Stimulated activated CD4-positive, alpha-beta T cell treated with anti-CD3 and anti-CD28 coated beads, Interleukin-15, amount 100 ng/mL, for 48 hours (primary cell): ENCODE data around the gene CPA2.
"Not testable (repeated sequence)": the region's sequence is repeated elsewhere in the genome, so short reads cannot be mapped to it uniquely, and the experiment has no call there.

ENCODE experiments used
- DNase-seq, 2 donors: peaks; one replicate each; pipeline ENCODE4 v3.0.0-alpha.2; 2020; ENCODE audit warnings: low read depth in 2 of 2

The CPA2 gene

GRCh38 chr7:130266258-130266960 lies at the start of gene CPA2:
Gene CPA2 (plus strand): TSS chr7:130266863. CDS start chr7:130266882, 19 bp downstream.
- DNase-seq = no peak

- no peak for DNase-seq
These were observed 47.6 kb upstream of the CPA2 start for GRCh38 chr7:130218806-130219620.

GRCh38 chr7:130219871-130220270 lies 46.8 kb upstream of the CPA2 start:
- DNase-seq = no peak

- DNase-seq = no peak
These were observed 44.9 kb upstream of the CPA2 start for GRCh38 chr7:130221746-130222145.

DNA sequence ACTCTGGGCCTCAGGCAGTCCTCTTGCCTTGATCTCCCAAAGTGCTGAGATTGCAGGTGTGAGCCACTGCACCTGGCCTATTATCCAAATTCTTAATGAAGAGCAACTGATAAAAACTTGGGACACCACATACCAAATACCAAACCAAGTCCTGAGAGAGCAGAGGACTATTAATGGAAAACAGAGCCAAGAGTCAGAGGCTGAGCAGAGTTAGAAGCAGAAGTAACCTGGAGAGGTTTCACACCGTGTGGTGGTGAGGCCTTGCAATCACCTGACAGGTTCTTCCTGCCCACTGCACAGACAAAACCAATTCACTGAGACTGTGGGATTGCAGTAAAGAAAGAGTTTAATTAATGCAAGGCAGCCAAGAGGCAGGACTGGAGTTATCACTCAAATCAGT lies 43.0 kb upstream of the CPA2 start:
- no peak for DNase-seq

GRCh38 chr7:130224210-130224609 lies 42.5 kb upstream of the CPA2 start:
- no peak for DNase-seq

DNA sequence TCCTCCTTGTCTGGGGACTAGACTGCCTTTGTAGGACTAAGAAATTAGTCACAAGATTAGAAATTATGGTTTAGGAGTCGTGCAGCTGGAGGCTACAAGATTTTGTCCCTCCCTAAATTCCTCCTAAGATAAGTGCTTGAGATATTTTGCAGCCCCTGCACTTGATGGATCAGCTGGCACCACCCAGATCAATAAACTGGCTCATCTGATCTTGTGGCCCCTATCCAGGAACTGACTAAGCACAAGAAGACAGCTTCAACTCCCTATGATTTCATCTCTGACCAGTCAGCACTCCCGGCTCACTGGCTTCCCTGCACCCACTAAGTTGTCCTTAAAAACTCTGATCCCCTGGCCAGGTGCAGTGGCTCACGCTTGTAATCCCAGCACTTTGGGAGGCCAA lies 41.7 kb upstream of the CPA2 start:
- not testable (repeated sequence) for DNase-seq

GRCh38 chr7:130226333-130226732 lies 40.3 kb upstream of the CPA2 start:
- no peak for DNase-seq

GRCh38 chr7:130227883-130228575 lies 38.6 kb upstream of the CPA2 start:
- DNase-seq = no peak

DNA sequence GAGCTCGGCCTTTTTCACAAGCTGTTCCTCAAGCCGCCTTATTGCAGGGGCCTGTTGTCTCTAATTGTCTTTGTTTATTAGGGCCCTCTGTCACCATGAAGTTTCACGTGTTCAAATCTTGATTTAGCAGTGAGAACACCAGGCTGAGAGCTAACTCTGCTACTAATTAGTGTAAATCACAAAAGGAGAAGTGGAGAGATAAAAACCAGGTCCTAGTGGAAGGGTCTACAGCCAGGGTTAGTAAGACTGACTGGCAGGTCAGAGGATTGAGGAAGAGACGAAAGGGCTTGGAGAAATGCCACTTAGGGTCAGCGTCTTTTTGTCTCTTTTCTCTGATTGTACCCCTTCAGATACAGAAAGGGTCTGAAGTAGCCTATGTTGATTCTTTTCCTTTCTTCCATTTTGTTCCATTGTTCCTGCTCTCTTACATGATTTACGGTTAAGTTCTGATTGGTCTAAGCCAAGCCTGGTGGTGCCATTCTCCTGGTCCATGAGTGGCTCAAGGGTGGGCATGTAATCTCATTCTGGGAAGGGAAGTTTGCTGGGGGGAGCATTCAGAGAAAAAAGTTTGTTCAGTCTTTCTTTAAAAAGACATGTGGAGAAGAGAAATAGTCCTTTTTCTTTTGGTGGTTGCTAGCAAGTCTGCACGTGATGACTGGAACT lies 37.7 kb upstream of the CPA2 start:
- no peak for DNase-seq

GRCh38 chr7:130229981-130230380 lies 36.7 kb upstream of the CPA2 start:
- not testable (repeated sequence) for DNase-seq

GRCh38 chr7:130231792-130232191 lies 34.9 kb upstream of the CPA2 start:
- DNase-seq = no peak

GRCh38 chr7:130232209-130232608 lies 34.5 kb upstream of the CPA2 start:
- DNase-seq = no peak

DNA sequence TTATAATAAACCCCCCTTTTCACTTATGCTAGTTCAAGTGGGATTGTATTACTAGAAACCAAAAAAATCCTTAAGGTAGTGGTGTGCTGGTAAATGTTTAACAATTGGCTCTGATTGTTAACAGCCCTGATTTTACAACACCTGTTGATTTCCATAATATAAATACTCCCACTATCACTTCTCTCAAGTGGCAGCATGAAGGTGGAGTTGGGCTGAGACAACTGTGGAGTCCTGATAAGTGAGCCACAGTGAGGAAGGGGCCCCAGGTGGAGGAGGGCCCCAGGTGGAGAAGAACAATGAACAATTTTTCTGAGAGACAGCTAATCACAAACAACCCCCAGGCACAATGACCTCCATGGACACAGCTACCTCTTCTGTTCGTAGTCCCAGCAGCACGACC lies 32.6 kb upstream of the CPA2 start:
- no peak for DNase-seq

DNA sequence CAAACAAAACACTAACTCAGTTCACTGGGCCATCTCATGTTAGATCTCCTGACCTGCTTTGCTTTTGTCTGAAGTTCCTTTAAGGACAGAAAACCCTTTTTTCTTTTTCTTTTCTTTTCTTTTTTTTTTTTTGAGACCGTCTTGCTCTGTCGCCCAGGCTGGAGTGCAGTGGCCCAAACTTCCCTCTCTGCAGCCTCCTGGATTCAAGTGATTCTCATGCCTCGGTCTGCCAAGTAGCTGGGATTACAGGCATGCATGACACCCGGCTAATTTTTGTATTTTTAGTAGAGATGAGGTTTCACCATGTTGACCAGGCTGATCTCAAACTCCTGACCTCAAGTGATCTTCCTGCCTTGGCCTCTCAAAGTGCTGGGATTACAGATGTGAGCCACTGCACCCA lies 30.3 kb upstream of the CPA2 start:
- not testable (repeated sequence) for DNase-seq

GRCh38 chr7:130240240-130240639 lies 26.4 kb upstream of the CPA2 start:
- DNase-seq = no peak

DNA sequence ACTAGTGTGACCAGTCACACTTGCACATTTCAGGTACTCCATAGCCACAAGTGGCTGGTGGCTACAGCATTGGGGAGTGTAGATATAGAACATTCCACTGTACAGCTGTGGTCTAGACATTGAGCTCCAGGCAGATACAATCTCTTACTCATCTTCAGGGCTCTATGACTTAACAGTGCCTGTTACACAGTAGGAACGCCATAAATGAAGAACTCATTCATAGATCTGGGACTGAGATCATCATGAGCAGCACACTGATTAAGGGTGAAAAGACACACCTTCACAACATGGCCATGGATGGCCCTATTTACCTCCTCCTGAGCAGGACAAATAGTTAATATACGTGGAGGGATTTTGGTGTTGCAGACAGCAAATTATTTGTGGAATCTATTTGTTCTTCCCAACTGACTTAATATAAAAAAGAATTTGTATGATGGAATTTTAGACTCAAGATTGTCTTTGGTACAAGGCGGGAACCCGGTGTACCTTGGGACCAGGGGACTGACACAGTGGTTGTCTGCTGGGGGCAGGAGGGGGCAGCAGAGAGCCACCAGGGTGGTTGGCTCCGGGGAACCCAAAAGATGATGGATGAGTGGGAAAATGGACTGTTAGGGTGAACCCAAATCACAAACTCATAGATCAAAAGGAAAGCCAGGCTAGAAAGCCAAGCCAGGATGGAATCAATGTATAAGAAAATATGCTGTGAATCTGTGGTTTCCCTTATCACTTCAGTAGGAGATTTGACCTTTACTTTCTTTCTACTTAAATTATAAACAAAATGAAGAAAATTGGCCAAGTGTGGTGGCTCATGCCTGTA lies 24.3 kb upstream of the CPA2 start:
- peak; percentile 13 to 49 for DNase-seq

DNA sequence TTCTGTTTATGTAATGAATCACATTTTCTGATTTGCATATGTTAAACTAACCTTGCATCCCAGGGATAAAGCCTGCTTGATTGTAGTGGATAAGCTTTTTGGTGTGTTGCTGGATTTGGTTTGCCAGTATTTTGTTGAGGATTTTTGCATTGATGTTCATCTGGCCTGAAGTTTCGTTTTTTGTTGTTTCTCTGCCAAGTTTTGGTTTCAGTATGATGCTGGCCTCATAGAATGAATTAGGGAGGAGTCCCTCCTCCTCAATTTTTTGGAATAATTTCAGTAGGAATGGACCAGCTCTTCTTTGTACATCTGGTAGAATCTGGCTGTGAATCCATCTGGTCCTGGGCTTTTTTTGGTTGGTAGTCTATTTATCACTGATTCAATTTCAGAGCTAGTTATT lies 23.2 kb upstream of the CPA2 start:
- DNase-seq = not testable (repeated sequence)

DNA sequence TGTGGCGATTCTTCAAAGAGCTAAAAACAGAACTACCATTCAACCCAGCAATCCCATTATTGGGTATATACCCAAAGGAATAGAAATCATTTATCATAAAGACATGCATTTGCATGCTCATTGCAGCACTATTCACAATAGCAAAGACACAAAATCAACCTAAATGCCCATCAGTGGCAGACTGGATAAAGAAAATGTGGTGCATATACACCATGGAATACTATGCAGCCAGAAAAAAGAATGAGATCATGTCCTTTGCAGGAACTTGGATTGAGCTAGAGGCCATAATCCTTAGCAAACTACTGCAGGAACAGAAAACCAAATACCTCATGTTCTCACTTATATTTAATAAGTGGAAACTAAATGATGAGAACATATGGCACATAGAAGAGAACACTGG lies 20.2 kb upstream of the CPA2 start:
- DNase-seq = not testable (repeated sequence)

GRCh38 chr7:130248842-130249241 lies 17.8 kb upstream of the CPA2 start:
- not testable (repeated sequence) for DNase-seq

GRCh38 chr7:130249626-130250025 lies 17.0 kb upstream of the CPA2 start:
- DNase-seq = not testable (repeated sequence)
